WTC11 (cell line): ENCODE measurements around the gene KLHL29. TPM values are rescaled to one million over a fixed set of nuclear protein-coding genes. Genes with fewer than 3 reads are reported as not detected.
A peak's percentile ranks its signal among the peaks of the same experiment; 100 is the strongest.

Source experiments
- ATAC-seq: fragments of 200-7000 bp; cut with Tn5 transposase; 2 replicates; pipeline ENCODE4 v1.10.0; 2021; ENCODE audit warnings: mild to moderate bottlenecking, moderate library complexity
- CTCF ChIA-PET: fragments of 300-600 bp; sonication (Branson Sonifier 250); formaldehyde crosslinking; loops from one replicate; lab custom pipeline; 2021; ENCODE audit warnings: antibody characterized with exemption; lab: Charles Lee
- POLR2A ChIA-PET: fragments of 350-600 bp; sonication (Branson Sonifier 250); formaldehyde crosslinking; loops from one replicate; lab custom pipeline; 2021; ENCODE audit warnings: antibody characterized with exemption; lab: Charles Lee
- DNase-seq: peaks from one replicate; pipeline ENCODE4 v3.0.0; 2021; ENCODE audit warnings: low spot score
- H3K27ac Mint-ChIP-seq: 2 replicates; pipeline ENCODE4 v1.8.0; 2021; ENCODE audit warnings: mixed read lengths
- H3K27me3 Mint-ChIP-seq: 2 replicates; pipeline ENCODE4 v1.8.0; 2021; ENCODE audit warnings: low read depth, mild to moderate bottlenecking, moderate library complexity, mixed read lengths
- H3K36me3 Mint-ChIP-seq: 2 replicates; pipeline ENCODE4 v1.8.0; 2021; ENCODE audit warnings: mixed read lengths
- H3K4me1 Mint-ChIP-seq: 2 replicates; pipeline ENCODE4 v1.8.0; 2022; ENCODE audit warnings: mixed read lengths
- H3K4me3 Mint-ChIP-seq: 2 replicates; pipeline ENCODE4 v1.8.0; 2021; ENCODE audit warnings: mild to moderate bottlenecking, moderate library complexity, mixed read lengths
- H3K9me3 Mint-ChIP-seq: 2 replicates; pipeline ENCODE4 v1.8.0; 2021; ENCODE audit warnings: mixed read lengths
- EMX1 ChIP-seq: fragments of 250-450 bp; sonication (Bioruptor Pico); IDR thresholded peaks from 2 replicates; pipeline ENCODE4 v1.8.0; 2021; ENCODE audit warnings: mild to moderate bottlenecking
- ETV6 ChIP-seq: sonication (generic); formaldehyde crosslinking; IDR thresholded peaks from 2 replicates; pipeline ENCODE4 v1.8.1; 2022; ENCODE audit warnings: mild to moderate bottlenecking, missing genetic modification reagents
- HMGA2 ChIP-seq: fragments of 250-450 bp; sonication (Bioruptor Pico); IDR thresholded peaks from 2 replicates; pipeline ENCODE4 v1.4.0; 2021; ENCODE audit warnings: mild to moderate bottlenecking, moderate library complexity
- NFE2L1 ChIP-seq: sonication (generic); formaldehyde crosslinking; IDR thresholded peaks from 2 replicates; pipeline ENCODE4 v1.8.1; 2023; ENCODE audit warnings: missing genetic modification reagents
- NR3C1 ChIP-seq: sonication (generic); formaldehyde crosslinking; conservative IDR thresholded peaks from 2 replicates; pipeline ENCODE4 v1.8.1; 2023; ENCODE audit warnings: low read depth, mild to moderate bottlenecking, missing genetic modification reagents
- RORB ChIP-seq: fragments of 250-450 bp; sonication (Bioruptor Pico); IDR thresholded peaks from 2 replicates; pipeline ENCODE4 v1.9.0; 2021; ENCODE audit warnings: mild to moderate bottlenecking
- SOX15 ChIP-seq: fragments of 250-450 bp; sonication (Bioruptor Pico); IDR thresholded peaks from 2 replicates; pipeline ENCODE4 v1.9.0; 2021; ENCODE audit warnings: mild to moderate bottlenecking
- SP1 ChIP-seq: sonication (generic); formaldehyde crosslinking; conservative IDR thresholded peaks from 2 replicates; pipeline ENCODE4 v1.8.1; 2022; ENCODE audit warnings: missing genetic modification reagents
- TCF7 ChIP-seq: sonication (generic); formaldehyde crosslinking; IDR thresholded peaks from 2 replicates; pipeline ENCODE4 v1.8.0; 2022; ENCODE audit warnings: mild to moderate bottlenecking, low read depth, missing genetic modification reagents, moderate library complexity
- ZBTB21 ChIP-seq: sonication (generic); formaldehyde crosslinking; IDR thresholded peaks from 2 replicates; pipeline ENCODE4 v1.8.1; 2023; ENCODE audit warnings: mild to moderate bottlenecking, missing genetic modification reagents, borderline replicate concordance
- ZNF138 ChIP-seq: sonication (generic); formaldehyde crosslinking; conservative IDR thresholded peaks from 2 replicates; pipeline ENCODE4 v1.8.1; 2022; ENCODE audit warnings: mild to moderate bottlenecking, moderate library complexity, missing genetic modification reagents
- ZNF232 ChIP-seq: sonication (generic); formaldehyde crosslinking; IDR thresholded peaks from 2 replicates; pipeline ENCODE4 v1.8.0; 2022; ENCODE audit warnings: mild to moderate bottlenecking, missing genetic modification reagents
- ZNF263 ChIP-seq: sonication (generic); formaldehyde crosslinking; IDR thresholded peaks from 2 replicates; pipeline ENCODE4 v1.8.1; 2022; ENCODE audit warnings: low read depth, mild to moderate bottlenecking, moderate library complexity, missing genetic modification reagents
- ZNF281 ChIP-seq: sonication (generic); formaldehyde crosslinking; IDR thresholded peaks from 2 replicates; pipeline ENCODE4 v1.8.0; 2023; ENCODE audit warnings: mild to moderate bottlenecking, missing genetic modification reagents
- ZNF416 ChIP-seq: fragments of 250-450 bp; sonication (Bioruptor Pico); IDR thresholded peaks from 2 replicates; pipeline ENCODE4 v1.9.0; 2021; ENCODE audit warnings: mild to moderate bottlenecking, inconsistent platforms
- ZNF423 ChIP-seq: fragments of 250-450 bp; sonication (Bioruptor Pico); IDR thresholded peaks from 2 replicates; pipeline ENCODE4 v2.1.2; 2022; ENCODE audit warnings: mild to moderate bottlenecking, moderate library complexity
- ZSCAN18 ChIP-seq: fragments of 250-450 bp; sonication (Bioruptor Pico); IDR thresholded peaks from 2 replicates; pipeline ENCODE4 v2.1.2; 2022; ENCODE audit warnings: mild to moderate bottlenecking, moderate library complexity
- total RNA-seq: library from RNA; stranded (reverse); gene quantifications from 3 replicates; pipeline ENCODE4 v1.2.3, GENCODE V29; 2021
- TF ChIP-seq, protein P1 (sequence below): sonication (generic); formaldehyde crosslinking; IDR thresholded peaks from 2 replicates; pipeline ENCODE4 v1.8.0; 2022; ENCODE audit warnings: missing genetic modification reagents
- TF ChIP-seq, protein P2 (sequence below): sonication (generic); formaldehyde crosslinking; IDR thresholded peaks from 2 replicates; pipeline ENCODE4 v1.8.0; 2023; ENCODE audit warnings: missing genetic modification reagents
- TF ChIP-seq, protein P3 (sequence below): sonication (generic); formaldehyde crosslinking; IDR thresholded peaks from 2 replicates; pipeline ENCODE4 v1.8.1; 2023; ENCODE audit warnings: mild to moderate bottlenecking, missing genetic modification reagents, borderline replicate concordance
- TF ChIP-seq, protein P4 (sequence below): sonication (generic); formaldehyde crosslinking; conservative IDR thresholded peaks from 2 replicates; pipeline ENCODE4 v1.8.1; 2022; ENCODE audit warnings: mild to moderate bottlenecking, missing genetic modification reagents
- TF ChIP-seq, protein P5 (sequence below): sonication (generic); formaldehyde crosslinking; IDR thresholded peaks from 2 replicates; pipeline ENCODE4 v1.8.0; 2022; ENCODE audit warnings: mild to moderate bottlenecking, missing genetic modification reagents

Gene KLHL29
- total RNA-seq, 1 experiment from 2014 or later, result 7.1 TPM

- TF ChIP-seq, protein P1, sequence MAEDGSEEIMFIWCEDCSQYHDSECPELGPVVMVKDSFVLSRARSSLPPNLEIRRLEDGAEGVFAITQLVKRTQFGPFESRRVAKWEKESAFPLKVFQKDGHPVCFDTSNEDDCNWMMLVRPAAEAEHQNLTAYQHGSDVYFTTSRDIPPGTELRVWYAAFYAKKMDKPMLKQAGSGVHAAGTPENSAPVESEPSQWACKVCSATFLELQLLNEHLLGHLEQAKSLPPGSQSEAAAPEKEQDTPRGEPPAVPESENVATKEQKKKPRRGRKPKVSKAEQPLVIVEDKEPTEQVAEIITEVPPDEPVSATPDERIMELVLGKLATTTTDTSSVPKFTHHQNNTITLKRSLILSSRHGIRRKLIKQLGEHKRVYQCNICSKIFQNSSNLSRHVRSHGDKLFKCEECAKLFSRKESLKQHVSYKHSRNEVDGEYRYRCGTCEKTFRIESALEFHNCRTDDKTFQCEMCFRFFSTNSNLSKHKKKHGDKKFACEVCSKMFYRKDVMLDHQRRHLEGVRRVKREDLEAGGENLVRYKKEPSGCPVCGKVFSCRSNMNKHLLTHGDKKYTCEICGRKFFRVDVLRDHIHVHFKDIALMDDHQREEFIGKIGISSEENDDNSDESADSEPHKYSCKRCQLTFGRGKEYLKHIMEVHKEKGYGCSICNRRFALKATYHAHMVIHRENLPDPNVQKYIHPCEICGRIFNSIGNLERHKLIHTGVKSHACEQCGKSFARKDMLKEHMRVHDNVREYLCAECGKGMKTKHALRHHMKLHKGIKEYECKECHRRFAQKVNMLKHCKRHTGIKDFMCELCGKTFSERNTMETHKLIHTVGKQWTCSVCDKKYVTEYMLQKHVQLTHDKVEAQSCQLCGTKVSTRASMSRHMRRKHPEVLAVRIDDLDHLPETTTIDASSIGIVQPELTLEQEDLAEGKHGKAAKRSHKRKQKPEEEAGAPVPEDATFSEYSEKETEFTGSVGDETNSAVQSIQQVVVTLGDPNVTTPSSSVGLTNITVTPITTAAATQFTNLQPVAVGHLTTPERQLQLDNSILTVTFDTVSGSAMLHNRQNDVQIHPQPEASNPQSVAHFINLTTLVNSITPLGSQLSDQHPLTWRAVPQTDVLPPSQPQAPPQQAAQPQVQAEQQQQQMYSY (CRISPR knock-in tag), result no peak
- TF ChIP-seq NR3C1 (CRISPR knock-in tag) (no peak), ZNF263 (CRISPR knock-in tag) (no peak), ETV6 (CRISPR knock-in tag) (no peak), ZSCAN18 (CRISPR knock-in tag) (no peak)
These were observed 250.7 kb downstream of the KLHL29 start (continued) for GRCh38 chr2:23635442-23636340.

GRCh38 chr2:23636426-23636825 lies 251.4 kb downstream of the KLHL29 start:
- Mint-ChIP-seq H3K4me1 (0 out of 2 replicates have a peak, but pooled peaks cover 4% of the 10 kb centered on the region), H3K9me3 (peaks cover 3% of the 10 kb centered on the region; the same call in 1 of the 2 replicates), H3K36me3 (no peaks in the 10 kb centered on the region), H3K27me3 (no peaks in the 10 kb centered on the region), H3K27ac (no peak overlapping the region), H3K4me3 (no peak overlapping the region)
- ATAC-seq, result peak; percentile 85
- ChIA-PET POLR2A (interaction anchor here (1.1 kb wide), 1 partner anchor 12 kb away, joined by 3 read pairs; no protein-coding TSS in a partner anchor), CTCF (interaction anchor here (0.5 to 3.5 kb wide), 8 partner anchors 9 to 291 kb away, joined by 3 to 18 read pairs (median 4); partner anchors contain the start of gene ATAD2B)
- peak; percentile 45 for DNase-seq
- TF ChIP-seq, protein P2, sequence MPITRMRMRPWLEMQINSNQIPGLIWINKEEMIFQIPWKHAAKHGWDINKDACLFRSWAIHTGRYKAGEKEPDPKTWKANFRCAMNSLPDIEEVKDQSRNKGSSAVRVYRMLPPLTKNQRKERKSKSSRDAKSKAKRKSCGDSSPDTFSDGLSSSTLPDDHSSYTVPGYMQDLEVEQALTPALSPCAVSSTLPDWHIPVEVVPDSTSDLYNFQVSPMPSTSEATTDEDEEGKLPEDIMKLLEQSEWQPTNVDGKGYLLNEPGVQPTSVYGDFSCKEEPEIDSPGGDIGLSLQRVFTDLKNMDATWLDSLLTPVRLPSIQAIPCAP (CRISPR knock-in tag), result no peak
- TF ChIP-seq ZNF232, result no peak
- no peak for TF ChIP-seq EMX1
- TF ChIP-seq, protein P3, sequence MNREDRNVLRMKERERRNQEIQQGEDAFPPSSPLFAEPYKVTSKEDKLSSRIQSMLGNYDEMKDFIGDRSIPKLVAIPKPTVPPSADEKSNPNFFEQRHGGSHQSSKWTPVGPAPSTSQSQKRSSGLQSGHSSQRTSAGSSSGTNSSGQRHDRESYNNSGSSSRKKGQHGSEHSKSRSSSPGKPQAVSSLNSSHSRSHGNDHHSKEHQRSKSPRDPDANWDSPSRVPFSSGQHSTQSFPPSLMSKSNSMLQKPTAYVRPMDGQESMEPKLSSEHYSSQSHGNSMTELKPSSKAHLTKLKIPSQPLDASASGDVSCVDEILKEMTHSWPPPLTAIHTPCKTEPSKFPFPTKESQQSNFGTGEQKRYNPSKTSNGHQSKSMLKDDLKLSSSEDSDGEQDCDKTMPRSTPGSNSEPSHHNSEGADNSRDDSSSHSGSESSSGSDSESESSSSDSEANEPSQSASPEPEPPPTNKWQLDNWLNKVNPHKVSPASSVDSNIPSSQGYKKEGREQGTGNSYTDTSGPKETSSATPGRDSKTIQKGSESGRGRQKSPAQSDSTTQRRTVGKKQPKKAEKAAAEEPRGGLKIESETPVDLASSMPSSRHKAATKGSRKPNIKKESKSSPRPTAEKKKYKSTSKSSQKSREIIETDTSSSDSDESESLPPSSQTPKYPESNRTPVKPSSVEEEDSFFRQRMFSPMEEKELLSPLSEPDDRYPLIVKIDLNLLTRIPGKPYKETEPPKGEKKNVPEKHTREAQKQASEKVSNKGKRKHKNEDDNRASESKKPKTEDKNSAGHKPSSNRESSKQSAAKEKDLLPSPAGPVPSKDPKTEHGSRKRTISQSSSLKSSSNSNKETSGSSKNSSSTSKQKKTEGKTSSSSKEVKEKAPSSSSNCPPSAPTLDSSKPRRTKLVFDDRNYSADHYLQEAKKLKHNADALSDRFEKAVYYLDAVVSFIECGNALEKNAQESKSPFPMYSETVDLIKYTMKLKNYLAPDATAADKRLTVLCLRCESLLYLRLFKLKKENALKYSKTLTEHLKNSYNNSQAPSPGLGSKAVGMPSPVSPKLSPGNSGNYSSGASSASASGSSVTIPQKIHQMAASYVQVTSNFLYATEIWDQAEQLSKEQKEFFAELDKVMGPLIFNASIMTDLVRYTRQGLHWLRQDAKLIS, result no peak
- no peak for TF ChIP-seq ZNF416 (CRISPR knock-in tag)
- no peak for TF ChIP-seq SP1 (CRISPR knock-in tag)
- TF ChIP-seq, protein P4, sequence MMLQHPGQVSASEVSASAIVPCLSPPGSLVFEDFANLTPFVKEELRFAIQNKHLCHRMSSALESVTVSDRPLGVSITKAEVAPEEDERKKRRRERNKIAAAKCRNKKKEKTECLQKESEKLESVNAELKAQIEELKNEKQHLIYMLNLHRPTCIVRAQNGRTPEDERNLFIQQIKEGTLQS (CRISPR knock-in tag), result no peak
- TF ChIP-seq ZNF138 (CRISPR knock-in tag), result no peak
- no peak for TF ChIP-seq TCF7 (CRISPR knock-in tag)
- no peak for TF ChIP-seq ZNF423 (CRISPR knock-in tag)
- TF ChIP-seq ZBTB21, result no peak
- no peak for TF ChIP-seq NFE2L1
- TF ChIP-seq RORB (CRISPR knock-in tag), result no peak
- TF ChIP-seq SOX15, result no peak
- no peak for TF ChIP-seq ZNF281
- TF ChIP-seq HMGA2 (CRISPR knock-in tag), result no peak
- TF ChIP-seq, protein P5, sequence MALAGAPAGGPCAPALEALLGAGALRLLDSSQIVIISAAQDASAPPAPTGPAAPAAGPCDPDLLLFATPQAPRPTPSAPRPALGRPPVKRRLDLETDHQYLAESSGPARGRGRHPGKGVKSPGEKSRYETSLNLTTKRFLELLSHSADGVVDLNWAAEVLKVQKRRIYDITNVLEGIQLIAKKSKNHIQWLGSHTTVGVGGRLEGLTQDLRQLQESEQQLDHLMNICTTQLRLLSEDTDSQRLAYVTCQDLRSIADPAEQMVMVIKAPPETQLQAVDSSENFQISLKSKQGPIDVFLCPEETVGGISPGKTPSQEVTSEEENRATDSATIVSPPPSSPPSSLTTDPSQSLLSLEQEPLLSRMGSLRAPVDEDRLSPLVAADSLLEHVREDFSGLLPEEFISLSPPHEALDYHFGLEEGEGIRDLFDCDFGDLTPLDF (CRISPR knock-in tag), result no peak
